Parathyroid adenoma (tissue), 2 donors: ENCODE results near the gene KLHL6.
"Not testable (repeated sequence)": the region's sequence is repeated elsewhere in the genome, so short reads cannot be mapped to it uniquely, and the experiment has no call there.

Experiments used
- H2AFZ ChIP-seq: fragments of 300-600 bp; sonication (generic); one replicate; pipeline ENCODE4 v1.7.0; 2017; ENCODE audit warnings: antibody characterized with exemption, mild to moderate bottlenecking
- H3K27ac ChIP-seq: fragments of 300-600 bp; sonication (generic); one replicate; pipeline ENCODE4 v1.7.0; 2017
- H3K27me3 ChIP-seq: fragments of 300-600 bp; sonication (generic); one replicate; pipeline ENCODE4 v1.7.0; 2017; ENCODE audit warnings: low read length; ENCODE audit not compliant: control insufficient read depth, insufficient read depth
- H3K36me3 ChIP-seq: fragments of 300-600 bp; sonication (generic); one replicate; pipeline ENCODE4 v1.7.0; 2017; ENCODE audit warnings: low read length; ENCODE audit not compliant: control insufficient read depth, insufficient read depth
- H3K4me1 ChIP-seq: fragments of 300-600 bp; sonication (generic); one replicate; pipeline ENCODE4 v1.7.0; 2017; ENCODE audit warnings: control low read depth
- H3K4me2 ChIP-seq: fragments of 300-600 bp; sonication (generic); one replicate; pipeline ENCODE4 v1.7.0; 2017; ENCODE audit warnings: low read length
- H3K4me3 ChIP-seq: fragments of 300-600 bp; sonication (generic); one replicate; pipeline ENCODE4 v1.7.0; 2017; ENCODE audit warnings: low read depth, low read length
- H3K79me2 ChIP-seq: fragments of 300-600 bp; sonication (generic); one replicate; pipeline ENCODE4 v1.7.0; 2017; ENCODE audit warnings: control low read depth
- H3K9ac ChIP-seq: fragments of 300-600 bp; sonication (generic); one replicate; pipeline ENCODE4 v1.7.0; 2017; ENCODE audit warnings: mild to moderate bottlenecking
- H3K9me3 ChIP-seq: fragments of 300-600 bp; sonication (generic); one replicate; pipeline ENCODE4 v1.7.0; 2017; ENCODE audit warnings: low read length; ENCODE audit not compliant: control insufficient read depth
- TF ChIP-seq, protein P1 (sequence below): fragments of 300-600 bp; sonication (generic); IDR thresholded peaks from one replicate; pipeline ENCODE4 v1.7.0; 2017; ENCODE audit warnings: antibody characterized with exemption, mild to moderate bottlenecking
- donor health status: primary hyperparathyroidism.

Gene KLHL6

DNA sequence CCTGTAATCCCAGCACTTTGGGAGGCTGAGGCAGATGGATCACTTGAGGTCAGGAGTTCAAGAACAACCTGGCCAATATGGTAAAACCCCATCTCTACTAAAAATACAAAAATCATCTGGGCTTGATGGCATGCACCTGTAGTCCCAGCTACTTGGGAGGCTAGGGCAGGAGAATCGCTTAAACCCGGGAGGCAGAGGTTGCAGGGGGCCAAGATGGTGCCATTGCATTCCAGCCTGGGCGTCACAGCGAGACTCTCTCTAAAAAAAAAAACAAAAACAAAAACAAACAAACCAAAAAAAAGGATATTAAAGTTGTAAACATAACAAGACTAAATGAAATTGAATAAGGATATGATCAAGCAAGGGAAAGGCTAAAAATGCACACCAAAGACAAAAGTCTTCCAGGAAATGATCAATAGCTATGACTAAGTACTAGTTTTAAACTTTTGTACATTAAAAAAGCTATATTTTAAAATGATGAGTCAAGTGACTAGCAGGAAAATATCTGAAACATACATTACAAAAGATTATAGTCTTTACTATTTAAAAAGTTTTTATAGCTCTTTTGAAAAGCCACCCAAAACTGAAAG lies 28.6 kb downstream of the KLHL6 start:
- Histone ChIP-seq H3K4me3 (no peak overlapping the region), H2AFZ (no peak overlapping the region), H3K9me3 (no peaks in the 10 kb centered on the region), H3K36me3 (no peaks in the 10 kb centered on the region), H3K79me2 (no peaks in the 10 kb centered on the region), H3K27me3 (no peaks in the 10 kb centered on the region), H3K4me2 (no peak overlapping the region), H3K9ac (no peak overlapping the region), H3K4me1 (peaks cover 3% of the 10 kb centered on the region), H3K27ac (no peak overlapping the region)
- TF ChIP-seq, protein P1, sequence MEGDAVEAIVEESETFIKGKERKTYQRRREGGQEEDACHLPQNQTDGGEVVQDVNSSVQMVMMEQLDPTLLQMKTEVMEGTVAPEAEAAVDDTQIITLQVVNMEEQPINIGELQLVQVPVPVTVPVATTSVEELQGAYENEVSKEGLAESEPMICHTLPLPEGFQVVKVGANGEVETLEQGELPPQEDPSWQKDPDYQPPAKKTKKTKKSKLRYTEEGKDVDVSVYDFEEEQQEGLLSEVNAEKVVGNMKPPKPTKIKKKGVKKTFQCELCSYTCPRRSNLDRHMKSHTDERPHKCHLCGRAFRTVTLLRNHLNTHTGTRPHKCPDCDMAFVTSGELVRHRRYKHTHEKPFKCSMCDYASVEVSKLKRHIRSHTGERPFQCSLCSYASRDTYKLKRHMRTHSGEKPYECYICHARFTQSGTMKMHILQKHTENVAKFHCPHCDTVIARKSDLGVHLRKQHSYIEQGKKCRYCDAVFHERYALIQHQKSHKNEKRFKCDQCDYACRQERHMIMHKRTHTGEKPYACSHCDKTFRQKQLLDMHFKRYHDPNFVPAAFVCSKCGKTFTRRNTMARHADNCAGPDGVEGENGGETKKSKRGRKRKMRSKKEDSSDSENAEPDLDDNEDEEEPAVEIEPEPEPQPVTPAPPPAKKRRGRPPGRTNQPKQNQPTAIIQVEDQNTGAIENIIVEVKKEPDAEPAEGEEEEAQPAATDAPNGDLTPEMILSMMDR = no peak

DNA sequence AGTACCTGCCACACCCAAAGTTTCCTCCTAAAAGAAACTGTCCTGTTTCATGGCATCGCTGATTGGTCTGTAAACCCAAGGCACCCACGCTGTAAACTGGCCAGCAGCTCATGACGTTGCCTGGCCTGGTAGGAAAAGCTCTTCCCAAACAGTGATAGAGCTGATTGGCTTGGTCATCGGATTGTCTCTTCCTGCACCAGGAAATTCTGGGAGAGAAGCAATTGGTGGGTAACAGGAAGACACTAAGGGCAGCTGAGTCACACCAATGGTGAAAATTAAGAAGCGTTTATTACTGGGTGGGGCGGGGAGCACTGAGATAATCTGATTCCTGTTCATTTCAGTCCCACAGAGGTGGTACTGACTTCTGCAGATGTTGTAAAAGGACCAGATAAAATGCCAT lies 31.0 kb downstream of the KLHL6 start:
- no peaks in the 10 kb centered on the region for H3K9me3 ChIP-seq
- no peak overlapping the region for H2AFZ ChIP-seq
- H3K4me1 ChIP-seq = no peaks in the 10 kb centered on the region
- no peak overlapping the region for H3K9ac ChIP-seq
- no peak overlapping the region for H3K4me3 ChIP-seq
- no peaks in the 10 kb centered on the region for H3K79me2 ChIP-seq
- H3K27me3 ChIP-seq = no peaks in the 10 kb centered on the region
- no peaks in the 10 kb centered on the region for H3K36me3 ChIP-seq
- H3K4me2 ChIP-seq = no peak overlapping the region
- TF ChIP-seq, protein P1 = no peak
- no peak overlapping the region for H3K27ac ChIP-seq

- H3K4me3 ChIP-seq, H2AFZ ChIP-seq, H3K27ac ChIP-seq, H3K9ac ChIP-seq, H3K27me3 ChIP-seq, H3K79me2 ChIP-seq, H3K9me3 ChIP-seq, H3K4me2 ChIP-seq, H3K36me3 ChIP-seq, H3K4me1 ChIP-seq: not testable (repeated sequence)
These were observed 34.6 kb downstream of the KLHL6 start for GRCh38 chr3:183520741-183521556.

GRCh38 chr3:183520295-183520694 lies 35.2 kb downstream of the KLHL6 start:
- not testable (repeated sequence) for H3K27me3 ChIP-seq, H3K79me2 ChIP-seq, H3K36me3 ChIP-seq, H2AFZ ChIP-seq, H3K4me3 ChIP-seq, H3K9ac ChIP-seq, H3K4me2 ChIP-seq, H3K27ac ChIP-seq, H3K4me1 ChIP-seq, H3K9me3 ChIP-seq

GRCh38 chr3:183519891-183520290 lies 35.6 kb downstream of the KLHL6 start:
- Histone ChIP-seq H3K4me3 (no peak overlapping the region), H3K4me2 (no peak overlapping the region), H2AFZ (no peak overlapping the region), H3K9me3 (no peaks in the 10 kb centered on the region), H3K79me2 (no peaks in the 10 kb centered on the region), H3K4me1 (no peaks in the 10 kb centered on the region), H3K36me3 (no peaks in the 10 kb centered on the region), H3K27ac (no peak overlapping the region), H3K27me3 (no peaks in the 10 kb centered on the region), H3K9ac (no peak overlapping the region)
- TF ChIP-seq, protein P1 = no peak
